Gastroesophageal sphincter (tissue), 4 donors: ENCODE data around the gene FMOD. TPM values are rescaled to one million over a fixed set of nuclear protein-coding genes. Genes with fewer than 3 reads are reported as not detected.

Source experiments
- ATAC-seq: fragments of 150-250 bp; one replicate; pipeline ENCODE4 v1.9.1; 2016; ENCODE audit warnings: mild to moderate bottlenecking, moderate library complexity
- H3K27ac ChIP-seq, 4 donors: fragments of 200-600 bp; sonication (generic) in 3 of 4; 1 replicate in 3 of 4; 2 replicates in 1 of 4; pipeline ENCODE4 v1.5.1; 2016 to 2019
- H3K27me3 ChIP-seq: fragments of 200-600 bp; sonication (generic); one replicate; pipeline ENCODE4 v1.5.1; 2019
- H3K36me3 ChIP-seq, 2 donors: fragments of 200-600 bp; sonication (generic); one replicate each; pipeline ENCODE4 v1.5.1; 2019; ENCODE audit warnings: control low read depth in 1 of 2
- H3K4me1 ChIP-seq, 3 donors: fragments of 200-600 bp; sonication (generic); 1 replicate in 2 of 3; 2 replicates in 1 of 3; pipeline ENCODE4 v1.5.1; 2016 to 2019; ENCODE audit warnings: control low read depth in 2 of 3
- H3K4me3 ChIP-seq, 2 donors: fragments of 200-600 bp; sonication (generic); one replicate each; pipeline ENCODE4 v1.5.1; 2019; ENCODE audit warnings: mild to moderate bottlenecking in 1 of 2, moderate library complexity in 1 of 2
- H3K9me3 ChIP-seq, 3 donors: fragments of 200-600 bp; sonication (generic); one replicate each; pipeline ENCODE4 v1.5.1; 2017 to 2019; ENCODE audit warnings: control low read depth in 2 of 3
- CTCF ChIP-seq, 4 experiments: fragments of 200-600 bp in 2 of 4; fragments of 450-650 bp in 2 of 4; sonication (generic) in 1 of 4; IDR thresholded peaks; one replicate each; pipeline ENCODE4 v1.5.1; 2017 to 2019; ENCODE audit warnings: antibody characterized with exemption in 4 of 4, mild to moderate bottlenecking in 2 of 4, moderate library complexity in 2 of 4
- EP300 ChIP-seq: sonication (generic); formaldehyde crosslinking; IDR thresholded peaks from one replicate; pipeline ENCODE4 v1.6.1; 2017; ENCODE audit warnings: antibody characterized with exemption, mild to moderate bottlenecking
- POLR2A ChIP-seq, 2 donors: fragments of 450-650 bp; IDR thresholded peaks; one replicate each; pipeline ENCODE4 v1.6.1; 2017; ENCODE audit warnings: antibody characterized with exemption in 2 of 2, mild to moderate bottlenecking in 2 of 2, moderate library complexity in 1 of 2
- POLR2AphosphoS5 ChIP-seq: sonication (generic); formaldehyde crosslinking; IDR thresholded peaks from one replicate; pipeline ENCODE4 v1.6.1; 2017; ENCODE audit warnings: antibody characterized with exemption
- WGBS, 2 donors: methylation state at CpG; one replicate each; pipeline ENCODE4 v1.1.5; 2018; ENCODE audit warnings: low coverage in 1 of 2; 5-methylcytosine and 5-hydroxymethylcytosine counted together
- total RNA-seq, 4 donors: library from RNA; depleted of rRNA; stranded (reverse); fragments of >200 nt; gene quantifications; one replicate each; pipeline ENCODE4 v1.1.0, GENCODE V29; 2016

Gene FMOD
- total RNA-seq, 4 donors from 2014 or later: 19.3 to 53.6 (median 37.9) TPM

- Histone ChIP-seq H3K4me1 (peaks cover 0 to 30% (median 7%) of the 10 kb centered on the region in 3 donors), H3K36me3 (no peaks in the 10 kb centered on the region), H3K27ac (peak overlapping the region in 2 of 4 donors; percentile 5), H3K27me3 (no peaks in the 10 kb centered on the region), H3K4me3 (no peak overlapping the region), H3K9me3 (no peaks in the 10 kb centered on the region)
- ATAC-seq: peak; percentile 78
- WGBS, 2 donors: 15 to 17% methylated on average over 5 to 7 of the region's 7 CpGs
- TF ChIP-seq EP300: no peak
- peak; percentile 83 to 95 (median 92) for TF ChIP-seq CTCF (IDR thresholded peaks at IDR 0.05)
- peak; percentile 43 for TF ChIP-seq POLR2AphosphoS5
- TF ChIP-seq POLR2A (IDR thresholded peaks at IDR 0.05): no peak
These were observed 10.7 kb downstream of the FMOD start for GRCh38 chr1:203340112-203340790.

GRCh38 chr1:203338335-203339036 lies 12.4 kb downstream of the FMOD start:
- Histone ChIP-seq H3K9me3 (no peaks in the 10 kb centered on the region), H3K27ac (no peak overlapping the region), H3K4me3 (no peak overlapping the region), H3K36me3 (no peaks in the 10 kb centered on the region), H3K27me3 (no peaks in the 10 kb centered on the region), H3K4me1 (peaks cover 0 to 32% (median 7%) of the 10 kb centered on the region in 3 donors)
- ATAC-seq: peak; percentile 44
- 39 to 43% methylated on average over 14 to 17 of the region's 18 CpGs for WGBS, 2 donors
- TF ChIP-seq POLR2A (IDR thresholded peaks at IDR 0.05) (no peak), CTCF (IDR thresholded peaks at IDR 0.05) (peak; percentile 83 to 93 (median 88)), POLR2AphosphoS5 (no peak)

- Histone ChIP-seq H3K36me3 (no peaks in the 10 kb centered on the region), H3K9me3 (no peaks in the 10 kb centered on the region), H3K27me3 (no peaks in the 10 kb centered on the region), H3K27ac (peak overlapping the region in 3 of 4 donors; percentile 45 to 70 (median 70)), H3K4me3 (no peak overlapping the region), H3K4me1 (peaks cover 0 to 24% (median 7%) of the 10 kb centered on the region in 3 donors)
- WGBS, 2 donors: 14% methylated on average over 1 of the region's 1 CpG; no CpG with 5 or more reads in 1 of the 2 donors
- ATAC-seq: peak; percentile 52
- TF ChIP-seq POLR2AphosphoS5 (no peak), POLR2A (IDR thresholded peaks at IDR 0.05) (no peak), EP300 (no peak), CTCF (IDR thresholded peaks at IDR 0.05) (no peak)
These were observed 14.8 kb downstream of the FMOD start for GRCh38 chr1:203336097-203336496.

- Histone ChIP-seq H3K4me3 (no peak overlapping the region), H3K9me3 (no peaks in the 10 kb centered on the region), H3K27me3 (no peaks in the 10 kb centered on the region), H3K27ac (peak overlapping the region in 3 of 4 donors; percentile 45 to 70 (median 70)), H3K36me3 (no peaks in the 10 kb centered on the region), H3K4me1 (peaks cover 0 to 23% (median 7%) of the 10 kb centered on the region in 3 donors)
- no peak for ATAC-seq
- TF ChIP-seq POLR2AphosphoS5 (no peak), EP300 (no peak), POLR2A (IDR thresholded peaks at IDR 0.05) (no peak), CTCF (IDR thresholded peaks at IDR 0.05) (no peak)
- WGBS, 2 donors: 78 to 79% methylated on average over 3 to 4 of the region's 4 CpGs
These were observed 15.4 kb downstream of the FMOD start for GRCh38 chr1:203335503-203335902.
